WTC11 (cell line): ENCODE results near the gene SENP8.

Experiments used
- CBFB ChIP-seq: sonication (generic); formaldehyde crosslinking; IDR thresholded peaks from 2 replicates; pipeline ENCODE4 v1.8.1; 2022; ENCODE audit warnings: mild to moderate bottlenecking, low read depth, missing genetic modification reagents
- CTCF ChIP-seq: fragments of 200-600 bp; IDR thresholded peaks from 2 replicates; pipeline ENCODE4 v1.8.0; 2022; ENCODE audit warnings: antibody characterized with exemption
- E2F4 ChIP-seq: sonication (generic); formaldehyde crosslinking; IDR thresholded peaks from 2 replicates; pipeline ENCODE4 v1.8.1; 2022; ENCODE audit warnings: low read depth, mild to moderate bottlenecking, moderate library complexity, missing genetic modification reagents, borderline replicate concordance
- SP1 ChIP-seq: sonication (generic); formaldehyde crosslinking; conservative IDR thresholded peaks from 2 replicates; pipeline ENCODE4 v1.8.1; 2022; ENCODE audit warnings: missing genetic modification reagents
- ZBTB43 ChIP-seq: sonication (generic); formaldehyde crosslinking; IDR thresholded peaks from 2 replicates; pipeline ENCODE4 v1.8.1; 2023; ENCODE audit warnings: mild to moderate bottlenecking, missing genetic modification reagents
- TF ChIP-seq, protein P1 (sequence below): sonication (generic); formaldehyde crosslinking; IDR thresholded peaks from 2 replicates; pipeline ENCODE4 v1.8.1; 2023; ENCODE audit warnings: mild to moderate bottlenecking, missing genetic modification reagents, borderline replicate concordance

DNA sequence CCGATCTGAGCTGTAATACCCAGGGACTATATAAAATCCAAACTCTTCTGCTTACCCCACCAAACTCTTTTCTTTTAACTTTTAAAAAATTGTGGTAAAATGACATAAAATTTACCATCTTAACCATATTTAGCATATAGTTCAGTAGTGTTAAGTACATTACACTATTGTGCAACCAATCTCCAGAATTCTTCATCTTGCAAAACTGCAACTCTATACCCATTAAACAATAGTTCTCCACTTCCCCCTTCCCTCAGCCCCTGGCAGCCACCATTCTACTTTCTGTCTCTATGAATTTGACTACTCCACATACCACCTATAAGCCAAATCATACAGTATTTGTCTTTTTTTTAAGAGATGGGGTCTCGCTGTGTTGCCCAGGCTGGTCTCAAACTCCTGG, 38.7 kb downstream of the SENP8 start:
- no peak for TF ChIP-seq SP1 (CRISPR knock-in tag)
- TF ChIP-seq CTCF, result no peak
- TF ChIP-seq, protein P1, sequence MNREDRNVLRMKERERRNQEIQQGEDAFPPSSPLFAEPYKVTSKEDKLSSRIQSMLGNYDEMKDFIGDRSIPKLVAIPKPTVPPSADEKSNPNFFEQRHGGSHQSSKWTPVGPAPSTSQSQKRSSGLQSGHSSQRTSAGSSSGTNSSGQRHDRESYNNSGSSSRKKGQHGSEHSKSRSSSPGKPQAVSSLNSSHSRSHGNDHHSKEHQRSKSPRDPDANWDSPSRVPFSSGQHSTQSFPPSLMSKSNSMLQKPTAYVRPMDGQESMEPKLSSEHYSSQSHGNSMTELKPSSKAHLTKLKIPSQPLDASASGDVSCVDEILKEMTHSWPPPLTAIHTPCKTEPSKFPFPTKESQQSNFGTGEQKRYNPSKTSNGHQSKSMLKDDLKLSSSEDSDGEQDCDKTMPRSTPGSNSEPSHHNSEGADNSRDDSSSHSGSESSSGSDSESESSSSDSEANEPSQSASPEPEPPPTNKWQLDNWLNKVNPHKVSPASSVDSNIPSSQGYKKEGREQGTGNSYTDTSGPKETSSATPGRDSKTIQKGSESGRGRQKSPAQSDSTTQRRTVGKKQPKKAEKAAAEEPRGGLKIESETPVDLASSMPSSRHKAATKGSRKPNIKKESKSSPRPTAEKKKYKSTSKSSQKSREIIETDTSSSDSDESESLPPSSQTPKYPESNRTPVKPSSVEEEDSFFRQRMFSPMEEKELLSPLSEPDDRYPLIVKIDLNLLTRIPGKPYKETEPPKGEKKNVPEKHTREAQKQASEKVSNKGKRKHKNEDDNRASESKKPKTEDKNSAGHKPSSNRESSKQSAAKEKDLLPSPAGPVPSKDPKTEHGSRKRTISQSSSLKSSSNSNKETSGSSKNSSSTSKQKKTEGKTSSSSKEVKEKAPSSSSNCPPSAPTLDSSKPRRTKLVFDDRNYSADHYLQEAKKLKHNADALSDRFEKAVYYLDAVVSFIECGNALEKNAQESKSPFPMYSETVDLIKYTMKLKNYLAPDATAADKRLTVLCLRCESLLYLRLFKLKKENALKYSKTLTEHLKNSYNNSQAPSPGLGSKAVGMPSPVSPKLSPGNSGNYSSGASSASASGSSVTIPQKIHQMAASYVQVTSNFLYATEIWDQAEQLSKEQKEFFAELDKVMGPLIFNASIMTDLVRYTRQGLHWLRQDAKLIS (CRISPR knock-in tag), result no peak
- TF ChIP-seq CBFB, result no peak
- TF ChIP-seq ZBTB43 (CRISPR knock-in tag), result no peak
- no peak for TF ChIP-seq E2F4 (CRISPR knock-in tag)
